HEK293 (cell line): Measurements from ENCODE around the gene ZNF618.

Experiments
- ZNF132 ChIP-seq: fragments of 450-650 bp; formaldehyde crosslinking; IDR thresholded peaks from 2 replicates; pipeline ENCODE4 v1.5.1; 2017; ENCODE audit warnings: missing biosample characterization, missing genetic modification characterization, borderline replicate concordance
- ZNF184 ChIP-seq: fragments of 450-650 bp; IDR thresholded peaks from 2 replicates; pipeline ENCODE4 v1.5.1; 2018; ENCODE audit warnings: missing biosample characterization, mild to moderate bottlenecking, missing genetic modification characterization
- ZNF777 ChIP-seq: fragments of 450-650 bp; formaldehyde crosslinking; IDR thresholded peaks from 2 replicates; pipeline ENCODE4 v1.5.1; 2017; ENCODE audit warnings: missing biosample characterization, missing genetic modification characterization, borderline replicate concordance
- TF ChIP-seq, protein P1 (sequence below): fragments of 450-650 bp; formaldehyde crosslinking; IDR thresholded peaks from 2 replicates; pipeline ENCODE4 v1.5.1; 2016; ENCODE audit warnings: missing biosample characterization, missing genetic modification characterization
- TF ChIP-seq, protein P2 (sequence below): fragments of 450-650 bp; formaldehyde crosslinking; IDR thresholded peaks from 2 replicates; pipeline ENCODE4 v1.5.1; 2016; ENCODE audit warnings: missing biosample characterization, missing genetic modification characterization

DNA sequence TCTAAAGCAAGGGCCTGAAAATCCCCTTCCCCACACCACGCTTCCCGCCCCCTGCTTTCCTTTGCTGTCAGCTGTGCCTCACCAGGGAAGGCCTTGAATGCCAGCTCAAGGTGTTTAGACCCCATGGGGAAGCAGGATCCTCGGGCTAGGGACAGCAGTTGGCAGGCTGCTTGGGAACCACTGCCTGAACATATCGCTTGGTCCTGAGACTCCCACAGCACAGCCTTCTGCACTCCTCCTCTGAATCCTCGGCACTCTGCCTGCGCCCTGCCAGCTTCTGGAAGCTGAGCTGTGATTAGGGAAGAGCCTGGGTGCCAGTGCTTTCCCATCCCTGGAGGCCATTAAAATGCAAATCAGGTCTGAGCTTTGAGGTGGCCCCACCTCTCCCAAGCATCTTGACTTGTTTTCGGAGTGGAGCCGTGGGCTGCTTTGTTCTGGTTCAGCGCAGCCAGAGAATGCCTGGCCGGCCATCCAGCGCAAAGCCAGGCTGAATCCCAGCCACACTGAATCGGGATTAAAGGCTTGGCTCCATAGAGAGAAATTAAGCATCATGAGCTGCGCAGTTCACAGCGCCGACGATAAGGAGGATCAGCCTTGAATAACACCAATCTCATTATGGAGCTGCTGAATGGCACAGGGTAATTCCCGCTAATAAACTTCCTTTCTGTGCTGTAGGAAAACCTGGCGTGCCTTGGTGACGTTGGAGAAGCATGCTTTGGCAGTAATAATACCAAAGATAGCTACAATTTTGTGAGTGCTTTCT lies 162.0 kb downstream of the ZNF618 start:
- TF ChIP-seq ZNF777 (tag by site-specific recombination): no peak
- TF ChIP-seq, protein P1, sequence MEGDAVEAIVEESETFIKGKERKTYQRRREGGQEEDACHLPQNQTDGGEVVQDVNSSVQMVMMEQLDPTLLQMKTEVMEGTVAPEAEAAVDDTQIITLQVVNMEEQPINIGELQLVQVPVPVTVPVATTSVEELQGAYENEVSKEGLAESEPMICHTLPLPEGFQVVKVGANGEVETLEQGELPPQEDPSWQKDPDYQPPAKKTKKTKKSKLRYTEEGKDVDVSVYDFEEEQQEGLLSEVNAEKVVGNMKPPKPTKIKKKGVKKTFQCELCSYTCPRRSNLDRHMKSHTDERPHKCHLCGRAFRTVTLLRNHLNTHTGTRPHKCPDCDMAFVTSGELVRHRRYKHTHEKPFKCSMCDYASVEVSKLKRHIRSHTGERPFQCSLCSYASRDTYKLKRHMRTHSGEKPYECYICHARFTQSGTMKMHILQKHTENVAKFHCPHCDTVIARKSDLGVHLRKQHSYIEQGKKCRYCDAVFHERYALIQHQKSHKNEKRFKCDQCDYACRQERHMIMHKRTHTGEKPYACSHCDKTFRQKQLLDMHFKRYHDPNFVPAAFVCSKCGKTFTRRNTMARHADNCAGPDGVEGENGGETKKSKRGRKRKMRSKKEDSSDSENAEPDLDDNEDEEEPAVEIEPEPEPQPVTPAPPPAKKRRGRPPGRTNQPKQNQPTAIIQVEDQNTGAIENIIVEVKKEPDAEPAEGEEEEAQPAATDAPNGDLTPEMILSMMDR (tag by site-specific recombination): no peak
- no peak for TF ChIP-seq ZNF184 (tag by site-specific recombination)
- TF ChIP-seq, protein P2, sequence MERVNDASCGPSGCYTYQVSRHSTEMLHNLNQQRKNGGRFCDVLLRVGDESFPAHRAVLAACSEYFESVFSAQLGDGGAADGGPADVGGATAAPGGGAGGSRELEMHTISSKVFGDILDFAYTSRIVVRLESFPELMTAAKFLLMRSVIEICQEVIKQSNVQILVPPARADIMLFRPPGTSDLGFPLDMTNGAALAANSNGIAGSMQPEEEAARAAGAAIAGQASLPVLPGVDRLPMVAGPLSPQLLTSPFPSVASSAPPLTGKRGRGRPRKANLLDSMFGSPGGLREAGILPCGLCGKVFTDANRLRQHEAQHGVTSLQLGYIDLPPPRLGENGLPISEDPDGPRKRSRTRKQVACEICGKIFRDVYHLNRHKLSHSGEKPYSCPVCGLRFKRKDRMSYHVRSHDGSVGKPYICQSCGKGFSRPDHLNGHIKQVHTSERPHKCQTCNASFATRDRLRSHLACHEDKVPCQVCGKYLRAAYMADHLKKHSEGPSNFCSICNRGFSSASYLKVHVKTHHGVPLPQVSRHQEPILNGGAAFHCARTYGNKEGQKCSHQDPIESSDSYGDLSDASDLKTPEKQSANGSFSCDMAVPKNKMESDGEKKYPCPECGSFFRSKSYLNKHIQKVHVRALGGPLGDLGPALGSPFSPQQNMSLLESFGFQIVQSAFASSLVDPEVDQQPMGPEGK (tag by site-specific recombination): no peak
- no peak for TF ChIP-seq ZNF132
